Loucy (cell line): Measurements from ENCODE around the gene HLA-DOB.
A peak's percentile ranks its signal among the peaks of the same experiment; 100 is the strongest.

Experiments
- H2AFZ ChIP-seq: fragments of 200-600 bp; sonication (generic); 2 replicates; pipeline ENCODE4 v1.6.0; 2016; ENCODE audit warnings: antibody characterized with exemption, mild to moderate bottlenecking, low read length, moderate library complexity
- H3F3A ChIP-seq: fragments of 200-600 bp; 2 replicates; pipeline ENCODE4 v1.6.0; 2016; ENCODE audit warnings: antibody characterized with exemption, low read depth, mild to moderate bottlenecking
- H3K27me3 ChIP-seq: fragments of 200-600 bp; sonication (generic); 2 replicates; pipeline ENCODE4 v1.6.1; 2014; ENCODE audit warnings: low read length, mild to moderate bottlenecking; ENCODE audit not compliant: insufficient read depth, poor library complexity, severe bottlenecking
- H3K36me3 ChIP-seq: fragments of 200-600 bp; sonication (generic); 2 replicates; pipeline ENCODE4 v1.6.1; 2016; ENCODE audit warnings: low read length; ENCODE audit not compliant: insufficient read depth
- H3K4me1 ChIP-seq: fragments of 200-600 bp; sonication (generic); 2 replicates; pipeline ENCODE4 v1.5.1; 2014; ENCODE audit warnings: low read length, mild to moderate bottlenecking; ENCODE audit not compliant: insufficient read depth, poor library complexity, severe bottlenecking
- H3K4me2 ChIP-seq: fragments of 200-600 bp; sonication (generic); 2 replicates; pipeline ENCODE4 v1.6.0; 2014; ENCODE audit warnings: antibody characterized with exemption, low read length, low read depth, mild to moderate bottlenecking; ENCODE audit not compliant: poor library complexity, severe bottlenecking
- H3K4me3 ChIP-seq: fragments of 200-600 bp; sonication (generic); 2 replicates; pipeline ENCODE4 v1.5.1; 2014; ENCODE audit warnings: low read length, mild to moderate bottlenecking, mixed read lengths; ENCODE audit not compliant: poor library complexity, severe bottlenecking
- H3K79me2 ChIP-seq: fragments of 200-600 bp; sonication (generic); 2 replicates; pipeline ENCODE4 v1.6.1; 2014; ENCODE audit warnings: low read length; ENCODE audit not compliant: insufficient read depth
- H3K9ac ChIP-seq: fragments of 200-600 bp; sonication (generic); 2 replicates; pipeline ENCODE4 v1.6.0; 2014; ENCODE audit warnings: mild to moderate bottlenecking, low read depth, low read length, moderate library complexity; ENCODE audit not compliant: poor library complexity, severe bottlenecking
- H3K9me2 ChIP-seq: fragments of 200-600 bp; sonication (generic); replicated peaks from 2 replicates; pipeline ENCODE4 v1.6.1; 2016; ENCODE audit warnings: low read depth, low read length, mixed read lengths
- H3K9me3 ChIP-seq: fragments of 200-600 bp; sonication (generic); 2 replicates; pipeline ENCODE4 v1.6.1; 2014; ENCODE audit warnings: mild to moderate bottlenecking, antibody characterized with exemption, low read length, low read depth; ENCODE audit not compliant: insufficient read depth
- H4K20me1 ChIP-seq: fragments of 200-600 bp; sonication (generic); 2 replicates; pipeline ENCODE4 v1.6.0; 2014; ENCODE audit warnings: antibody characterized with exemption, low read length, mild to moderate bottlenecking; ENCODE audit not compliant: insufficient read depth, poor library complexity, severe bottlenecking
- CTCF ChIP-seq: fragments of 200-600 bp; sonication (generic); conservative IDR thresholded peaks from 2 replicates; pipeline ENCODE4 v1.5.1; 2014; ENCODE audit warnings: mild to moderate bottlenecking, antibody characterized with exemption, low read length
- EZH2phosphoT487 ChIP-seq: fragments of 200-600 bp; IDR thresholded peaks from 2 replicates; pipeline ENCODE4 v1.6.1; 2018; ENCODE audit warnings: antibody characterized with exemption, mild to moderate bottlenecking, moderate library complexity, borderline replicate concordance

Gene HLA-DOB

GRCh38 chr6:32843331-32843978, 26.7 kb upstream of the HLA-DOB start:
- Histone ChIP-seq H3K4me1 (peaks cover 74% of the 10 kb centered on the region), H3K4me3 (peak overlapping the region; percentile 97), H2AFZ (no peak overlapping the region), H3K79me2 (peaks cover 79% of the 10 kb centered on the region), H3K9me3 (no peaks in the 10 kb centered on the region), H3K9ac (peak overlapping the region; percentile 100), H3K27me3 (peaks cover 11% of the 10 kb centered on the region), H3F3A (peaks cover 24% of the 10 kb centered on the region), H4K20me1 (peaks cover 24% of the 10 kb centered on the region), H3K36me3 (peaks cover 36% of the 10 kb centered on the region), H3K9me2 (no peaks in the 10 kb centered on the region), H3K4me2 (peak overlapping the region; percentile 99)
- no peak for TF ChIP-seq CTCF
- TF ChIP-seq EZH2phosphoT487, result no peak

GRCh38 chr6:32842690-32843089, 25.9 kb upstream of the HLA-DOB start:
- H3K9ac ChIP-seq, result peak overlapping the region; percentile 100
- peaks cover 24% of the 10 kb centered on the region for H3F3A ChIP-seq
- H2AFZ ChIP-seq, result no peak overlapping the region
- H3K4me2 ChIP-seq, result peak overlapping the region; percentile 99
- H3K27me3 ChIP-seq, result peaks cover 11% of the 10 kb centered on the region
- H3K4me3 ChIP-seq, result peak overlapping the region; percentile 97
- H3K79me2 ChIP-seq, result peaks cover 76% of the 10 kb centered on the region
- TF ChIP-seq CTCF (no peak), EZH2phosphoT487 (no peak)
- H3K9me2 ChIP-seq, result no peaks in the 10 kb centered on the region
- H4K20me1 ChIP-seq, result peaks cover 24% of the 10 kb centered on the region
- H3K36me3 ChIP-seq, result peaks cover 29% of the 10 kb centered on the region
- peaks cover 69% of the 10 kb centered on the region for H3K4me1 ChIP-seq
- H3K9me3 ChIP-seq, result no peaks in the 10 kb centered on the region

GRCh38 chr6:32842021-32842650, 25.3 kb upstream of the HLA-DOB start:
- no peaks in the 10 kb centered on the region for H3K9me2 ChIP-seq
- H3K9ac ChIP-seq, result peak overlapping the region; percentile 100
- peak overlapping the region; percentile 97 for H3K4me3 ChIP-seq
- H3K27me3 ChIP-seq, result peaks cover 11% of the 10 kb centered on the region
- peak overlapping the region; percentile 99 for H3K4me2 ChIP-seq
- H4K20me1 ChIP-seq, result peaks cover 20% of the 10 kb centered on the region
- H3K36me3 ChIP-seq, result peaks cover 24% of the 10 kb centered on the region
- no peak for TF ChIP-seq CTCF
- TF ChIP-seq EZH2phosphoT487, result no peak
- peaks cover 24% of the 10 kb centered on the region for H3F3A ChIP-seq
- H3K9me3 ChIP-seq, result no peaks in the 10 kb centered on the region
- H2AFZ ChIP-seq, result no peak overlapping the region
- H3K79me2 ChIP-seq, result peaks cover 76% of the 10 kb centered on the region
- H3K4me1 ChIP-seq, result peaks cover 69% of the 10 kb centered on the region
